ENCODE measurements around the gene FAM83C. TPM values are rescaled to one million over a fixed set of nuclear protein-coding genes. Genes with fewer than 3 reads are reported as not detected.

The FAM83C gene
- polyA plus RNA-seq, 3 donors: not detected

DNA sequence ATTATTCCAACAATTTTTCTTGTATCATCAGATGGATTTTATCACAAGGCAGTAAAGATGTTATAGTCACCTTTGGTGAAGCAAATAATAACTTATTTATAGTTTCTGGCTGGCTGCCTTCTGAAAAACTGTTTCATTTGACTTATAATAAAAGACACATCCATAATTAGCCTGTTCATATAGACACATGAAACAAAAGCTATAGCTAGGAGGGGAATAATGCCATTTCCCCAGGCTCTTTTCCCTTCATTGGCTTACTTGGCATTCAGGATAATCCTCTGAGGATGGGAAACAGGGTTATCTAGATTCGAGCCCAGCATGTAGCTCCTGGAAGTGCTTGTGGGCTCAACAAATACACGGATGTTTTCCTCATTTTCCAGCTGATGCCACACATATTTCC, 48.2 kb downstream of the FAM83C start:
- peaks cover 12% of the 10 kb centered on the region for H3K4me1 Mint-ChIP-seq
- Histone ChIP-seq H3K79me2 (ENCODE audit: insufficient read depth, low read length) (no peaks in the 10 kb centered on the region), H2AFZ (ENCODE audit: insufficient read depth, low read depth, low read length, poor library complexity, severe bottlenecking) (no peak overlapping the region), H3K4me3 (replicated peaks in 1 of 3; ENCODE audit: low read depth in 2 of 3, low read length in 3 of 3) (no peak overlapping the region), H3K9me3 (replicated peaks in 1 of 2; ENCODE audit: control insufficient read depth in 1 of 2, insufficient read depth in 1 of 2, low read length in 2 of 2) (no peaks in the 10 kb centered on the region), H3K27me3 (ENCODE audit: control insufficient read depth in 2 of 2, insufficient read depth in 2 of 2, low read length in 2 of 2) (no peaks in the 10 kb centered on the region), H3K9ac (ENCODE audit: insufficient read depth, low read length, poor library complexity, severe bottlenecking) (no peak overlapping the region), H3K4me2 (replicated peaks; ENCODE audit: extremely low read depth, low read length, poor library complexity, severe bottlenecking) (no peak overlapping the region), H3K4me1 (ENCODE audit: control insufficient read depth in 1 of 2, insufficient read depth in 2 of 2, low read length in 2 of 2) (peaks cover 2 to 5% of the 10 kb centered on the region in 2 donors), H3K36me3 (replicated peaks in 1 of 2; ENCODE audit: control insufficient read depth in 1 of 2, insufficient read depth in 2 of 2, low read length in 2 of 2) (no peaks in the 10 kb centered on the region), H3K27ac (ENCODE audit: low read depth in 1 of 2, low read length in 2 of 2) (no peak overlapping the region), H4K20me1 (ENCODE audit: insufficient read depth, low read length) (no peaks in the 10 kb centered on the region)
- H3K4me3 Mint-ChIP-seq: no peak overlapping the region
- peaks cover 4 to 5% of the 10 kb centered on the region in 2 donors for H3K36me3 Mint-ChIP-seq
- peaks cover 0 to 4% (median 0%) of the 10 kb centered on the region in 3 donors for H3K27me3 Mint-ChIP-seq (ENCODE audit: low read depth in 3 of 3)
- no CpG with 5 or more reads among the region's 2 CpGs for WGBS (ENCODE audit: insufficient coverage)
- TF ChIP-seq, protein P1, sequence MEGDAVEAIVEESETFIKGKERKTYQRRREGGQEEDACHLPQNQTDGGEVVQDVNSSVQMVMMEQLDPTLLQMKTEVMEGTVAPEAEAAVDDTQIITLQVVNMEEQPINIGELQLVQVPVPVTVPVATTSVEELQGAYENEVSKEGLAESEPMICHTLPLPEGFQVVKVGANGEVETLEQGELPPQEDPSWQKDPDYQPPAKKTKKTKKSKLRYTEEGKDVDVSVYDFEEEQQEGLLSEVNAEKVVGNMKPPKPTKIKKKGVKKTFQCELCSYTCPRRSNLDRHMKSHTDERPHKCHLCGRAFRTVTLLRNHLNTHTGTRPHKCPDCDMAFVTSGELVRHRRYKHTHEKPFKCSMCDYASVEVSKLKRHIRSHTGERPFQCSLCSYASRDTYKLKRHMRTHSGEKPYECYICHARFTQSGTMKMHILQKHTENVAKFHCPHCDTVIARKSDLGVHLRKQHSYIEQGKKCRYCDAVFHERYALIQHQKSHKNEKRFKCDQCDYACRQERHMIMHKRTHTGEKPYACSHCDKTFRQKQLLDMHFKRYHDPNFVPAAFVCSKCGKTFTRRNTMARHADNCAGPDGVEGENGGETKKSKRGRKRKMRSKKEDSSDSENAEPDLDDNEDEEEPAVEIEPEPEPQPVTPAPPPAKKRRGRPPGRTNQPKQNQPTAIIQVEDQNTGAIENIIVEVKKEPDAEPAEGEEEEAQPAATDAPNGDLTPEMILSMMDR (IDR thresholded peaks at IDR 0.05): no peak
- no peak for DNase-seq
- intact Hi-C loops (cut with micrococcal nuclease): no loop called here
- H3K27ac Mint-ChIP-seq: no peak overlapping the region
- H3K9me3 Mint-ChIP-seq: no peaks in the 10 kb centered on the region

DNA sequence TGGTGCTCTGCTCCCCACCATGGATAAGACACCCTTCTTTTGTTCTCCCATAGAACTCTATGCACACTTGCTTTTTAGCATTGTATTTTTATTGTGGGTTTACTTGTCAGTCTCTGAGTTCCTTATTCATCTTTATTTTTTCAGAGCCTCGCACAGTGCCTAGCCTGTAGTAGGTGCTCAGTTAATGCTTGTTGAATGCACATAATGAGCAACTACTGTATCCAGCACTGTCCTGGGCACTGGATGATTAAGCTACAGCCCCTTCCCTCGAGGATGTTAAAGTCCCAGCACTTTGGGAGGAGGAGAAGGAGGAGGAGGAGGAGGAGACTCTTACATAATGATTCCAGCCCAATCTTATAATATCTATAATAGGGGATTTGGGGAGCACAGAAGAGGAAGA, 48.9 kb downstream of the FAM83C start:
- no peak overlapping the region for H3K27ac Mint-ChIP-seq
- Histone ChIP-seq H3K4me1 (ENCODE audit: control insufficient read depth in 1 of 2, insufficient read depth in 2 of 2, low read length in 2 of 2) (peaks cover 8 to 12% of the 10 kb centered on the region in 2 donors), H3K9ac (ENCODE audit: insufficient read depth, low read length, poor library complexity, severe bottlenecking) (no peak overlapping the region), H3K9me3 (replicated peaks in 1 of 2; ENCODE audit: control insufficient read depth in 1 of 2, insufficient read depth in 1 of 2, low read length in 2 of 2) (no peaks in the 10 kb centered on the region), H3K27me3 (ENCODE audit: control insufficient read depth in 2 of 2, insufficient read depth in 2 of 2, low read length in 2 of 2) (no peaks in the 10 kb centered on the region), H3K4me3 (replicated peaks in 1 of 3; ENCODE audit: low read depth in 2 of 3, low read length in 3 of 3) (no peak overlapping the region), H3K27ac (ENCODE audit: low read depth in 1 of 2, low read length in 2 of 2) (no peak overlapping the region), H3K36me3 (replicated peaks in 1 of 2; ENCODE audit: control insufficient read depth in 1 of 2, insufficient read depth in 2 of 2, low read length in 2 of 2) (no peaks in the 10 kb centered on the region), H4K20me1 (ENCODE audit: insufficient read depth, low read length) (no peaks in the 10 kb centered on the region), H2AFZ (ENCODE audit: insufficient read depth, low read depth, low read length, poor library complexity, severe bottlenecking) (no peak overlapping the region), H3K79me2 (ENCODE audit: insufficient read depth, low read length) (no peaks in the 10 kb centered on the region), H3K4me2 (replicated peaks; ENCODE audit: extremely low read depth, low read length, poor library complexity, severe bottlenecking) (no peak overlapping the region)
- no peaks in the 10 kb centered on the region for H3K9me3 Mint-ChIP-seq
- DNase-seq: no peak
- H3K36me3 Mint-ChIP-seq: peaks cover 4 to 5% of the 10 kb centered on the region in 2 donors
- no CpG with 5 or more reads among the region's 2 CpGs for WGBS (ENCODE audit: insufficient coverage)
- intact Hi-C loops (cut with micrococcal nuclease): no loop called here
- H3K4me3 Mint-ChIP-seq: no peak overlapping the region
- H3K27me3 Mint-ChIP-seq (ENCODE audit: low read depth in 3 of 3): peaks cover 0 to 4% (median 0%) of the 10 kb centered on the region in 3 donors
- TF ChIP-seq, protein P1 (IDR thresholded peaks at IDR 0.05): no peak
- peaks cover 19% of the 10 kb centered on the region for H3K4me1 Mint-ChIP-seq
